ENCODE measurements around the gene TRAF3.

The TRAF3 gene

GRCh38 chr14:102778338-102779083, 1.3 kb downstream of the TRAF3 start:
- peak; percentile 55 for DNase-seq (ENCODE audit: low spot score)

- no peak for DNase-seq (ENCODE audit: low spot score)
Observed at GRCh38 chr14:102779084-102779462, 1.8 kb downstream of the TRAF3 start.

- no peak for DNase-seq (ENCODE audit: low spot score)
Observed at GRCh38 chr14:102779574-102780315, 2.5 kb downstream of the TRAF3 start.

GRCh38 chr14:102781063-102781462, 3.8 kb downstream of the TRAF3 start:
- no peak for DNase-seq (ENCODE audit: low spot score)

- DNase-seq (ENCODE audit: low spot score) = no peak
Observed at GRCh38 chr14:102782974-102783373, 5.7 kb downstream of the TRAF3 start.

GRCh38 chr14:102784892-102785594, 7.8 kb downstream of the TRAF3 start:
- DNase-seq (ENCODE audit: low spot score) = no peak

- no peak for DNase-seq (ENCODE audit: low spot score)
Observed at GRCh38 chr14:102785595-102785963, 8.3 kb downstream of the TRAF3 start.

- DNase-seq (ENCODE audit: low spot score) = peak; percentile 60
Observed at GRCh38 chr14:102786768-102787167, 9.5 kb downstream of the TRAF3 start.

- DNase-seq (ENCODE audit: low spot score) = no peak
Observed at GRCh38 chr14:102789349-102789748, 12.1 kb downstream of the TRAF3 start.

GRCh38 chr14:102793531-102794328, 16.5 kb downstream of the TRAF3 start:
- DNase-seq (ENCODE audit: low spot score) = no peak

GRCh38 chr14:102795060-102795925, 18.0 kb downstream of the TRAF3 start:
- peak; percentile 43 for DNase-seq (ENCODE audit: low spot score)

GRCh38 chr14:102796661-102797190, 19.5 kb downstream of the TRAF3 start:
- no peak for DNase-seq (ENCODE audit: low spot score)

- DNase-seq (ENCODE audit: low spot score) = no peak
Observed at GRCh38 chr14:102798926-102799325, 21.7 kb downstream of the TRAF3 start.

- DNase-seq (ENCODE audit: low spot score) = no peak
Observed at GRCh38 chr14:102799684-102800562, 22.7 kb downstream of the TRAF3 start.

GRCh38 chr14:102802834-102803523, 25.7 kb downstream of the TRAF3 start:
- no peak for DNase-seq (ENCODE audit: low spot score)

- DNase-seq (ENCODE audit: low spot score) = no peak
Observed at GRCh38 chr14:102804858-102805257, 27.6 kb downstream of the TRAF3 start.

GRCh38 chr14:102805371-102805891, 28.2 kb downstream of the TRAF3 start:
- DNase-seq (ENCODE audit: low spot score) = peak; percentile 64

- DNase-seq (ENCODE audit: low spot score) = no peak
Observed at GRCh38 chr14:102805941-102806340, 28.7 kb downstream of the TRAF3 start.

- DNase-seq (ENCODE audit: low spot score) = no peak
Observed at GRCh38 chr14:102806447-102806846, 29.2 kb downstream of the TRAF3 start.

Data from activated CD4-positive, alpha-beta T cell treated with anti-CD3 and anti-CD28 coated beads, Interleukin-2, Interleukin-4, amounts not matched to agents 100 ng/mL and 50 ng/mL, durations not matched to agents 16 hours and 8 hours (primary cell).